DMS153 treated with DMSO at 0.1 percent for 48 hours (cell line): ENCODE results near the gene RAB36.
"Not testable (repeated sequence)": the region's sequence is repeated elsewhere in the genome, so short reads cannot be mapped to it uniquely, and the experiment has no call there.

Source experiments
- DNase-seq: peaks from one replicate; lab custom pipeline; 2025; ENCODE audit not compliant: unreplicated experiment; lab: John Stamatoyannopoulos, UW

The RAB36 gene

DNA sequence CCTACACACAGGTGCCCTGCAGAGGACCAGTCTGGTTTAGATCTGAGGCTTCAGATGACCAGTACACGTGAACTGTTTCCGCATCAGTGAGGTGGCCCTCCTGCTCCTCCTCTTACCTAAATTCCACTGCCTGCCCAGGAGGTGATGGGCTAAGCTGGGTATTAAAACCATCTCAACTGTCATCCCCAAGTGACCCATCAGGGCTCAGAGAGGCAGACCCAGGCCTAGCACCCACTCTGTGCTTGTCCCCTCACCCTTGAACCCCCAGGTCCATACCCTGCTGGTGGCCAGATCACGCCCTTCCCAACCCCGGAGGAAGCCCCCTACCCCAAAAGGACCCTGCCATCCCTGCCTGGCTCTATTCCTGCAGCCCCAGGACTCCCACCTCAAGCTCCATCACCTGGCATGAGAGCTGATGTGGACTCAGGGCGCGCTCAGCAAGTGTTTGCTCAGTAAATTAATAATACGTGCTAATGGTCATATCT is 24.8 kb upstream of the RAB36 start:
- no peak for DNase-seq

DNA sequence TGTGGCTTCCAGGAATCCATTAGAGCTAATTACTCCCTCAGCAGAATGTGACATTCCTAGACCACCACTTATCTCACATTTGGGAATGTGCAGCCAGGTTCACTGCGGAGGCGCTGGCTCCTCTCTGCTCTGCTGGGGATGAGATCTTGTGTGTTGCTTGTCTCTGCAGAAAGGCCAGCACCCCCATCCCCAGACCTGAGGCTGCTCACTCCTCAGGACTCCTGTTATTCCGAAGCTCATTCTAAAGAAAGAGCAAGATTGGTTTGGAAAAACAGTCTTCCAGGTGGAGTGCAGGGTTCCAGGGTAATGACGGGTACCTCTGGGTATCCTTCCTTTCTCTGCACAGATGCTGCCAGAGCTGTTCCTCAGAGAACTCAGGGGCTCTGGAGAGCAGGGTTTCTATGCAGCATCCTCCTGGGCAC is 24.3 kb upstream of the RAB36 start:
- DNase-seq, result no peak

DNA sequence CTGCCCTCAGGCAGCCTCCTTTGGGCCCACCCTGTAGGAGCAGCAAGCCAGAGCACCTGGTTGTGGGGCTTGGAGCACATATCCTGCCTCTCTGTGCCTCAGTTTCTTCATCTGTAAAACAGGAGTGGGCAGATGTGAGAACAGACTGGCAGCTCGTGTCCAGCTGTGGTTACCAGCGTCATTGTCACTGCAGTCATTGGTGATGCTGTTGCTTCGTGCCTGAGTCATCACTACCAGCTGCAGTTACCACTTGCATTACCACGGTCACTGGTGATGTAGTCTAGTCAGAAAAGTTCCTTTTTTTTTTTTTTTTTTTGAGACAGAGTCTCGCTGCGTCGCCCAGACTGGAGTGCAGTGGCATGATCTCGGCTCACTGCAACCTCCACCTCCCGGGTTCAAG is 23.9 kb upstream of the RAB36 start:
- no peak for DNase-seq

- DNase-seq, result no peak
These were observed 22.9 kb upstream of the RAB36 start for GRCh38 chr22:23122216-23122957.

GRCh38 chr22:23122992-23123803 is 22.1 kb upstream of the RAB36 start:
- DNase-seq, result no peak

- DNase-seq, result no peak
These were observed 21.4 kb upstream of the RAB36 start for GRCh38 chr22:23123804-23124254.

- no peak for DNase-seq
These were observed 20.4 kb upstream of the RAB36 start for GRCh38 chr22:23124611-23125511.

DNA sequence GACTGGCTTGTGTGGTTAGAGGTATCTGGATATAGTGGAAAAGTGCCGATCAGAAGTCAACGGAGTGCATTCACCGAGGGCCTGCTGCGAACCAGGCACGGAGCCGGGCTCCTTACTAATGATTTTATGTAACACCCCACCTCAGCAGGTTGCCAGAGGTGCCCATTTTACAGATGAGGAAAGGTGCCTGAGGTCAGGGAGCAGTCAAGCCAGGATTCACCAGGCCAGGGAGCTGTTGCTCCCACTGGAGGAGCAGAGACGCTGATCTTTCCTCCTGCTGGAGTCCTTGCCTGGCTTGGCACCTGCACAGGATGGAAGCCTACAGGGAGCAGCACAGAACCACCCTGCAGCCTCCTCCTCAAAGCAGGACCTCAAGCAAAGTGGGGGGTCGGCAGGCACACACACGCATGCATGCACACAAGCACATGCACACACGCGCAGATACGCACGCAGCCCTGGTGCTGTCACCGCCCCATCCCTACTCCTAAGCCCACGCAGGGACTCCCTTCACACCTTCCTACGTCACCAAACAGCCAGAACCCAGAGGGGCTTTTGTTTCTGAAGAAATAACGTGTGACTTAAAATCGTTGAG is 19.7 kb upstream of the RAB36 start:
- no peak for DNase-seq

DNA sequence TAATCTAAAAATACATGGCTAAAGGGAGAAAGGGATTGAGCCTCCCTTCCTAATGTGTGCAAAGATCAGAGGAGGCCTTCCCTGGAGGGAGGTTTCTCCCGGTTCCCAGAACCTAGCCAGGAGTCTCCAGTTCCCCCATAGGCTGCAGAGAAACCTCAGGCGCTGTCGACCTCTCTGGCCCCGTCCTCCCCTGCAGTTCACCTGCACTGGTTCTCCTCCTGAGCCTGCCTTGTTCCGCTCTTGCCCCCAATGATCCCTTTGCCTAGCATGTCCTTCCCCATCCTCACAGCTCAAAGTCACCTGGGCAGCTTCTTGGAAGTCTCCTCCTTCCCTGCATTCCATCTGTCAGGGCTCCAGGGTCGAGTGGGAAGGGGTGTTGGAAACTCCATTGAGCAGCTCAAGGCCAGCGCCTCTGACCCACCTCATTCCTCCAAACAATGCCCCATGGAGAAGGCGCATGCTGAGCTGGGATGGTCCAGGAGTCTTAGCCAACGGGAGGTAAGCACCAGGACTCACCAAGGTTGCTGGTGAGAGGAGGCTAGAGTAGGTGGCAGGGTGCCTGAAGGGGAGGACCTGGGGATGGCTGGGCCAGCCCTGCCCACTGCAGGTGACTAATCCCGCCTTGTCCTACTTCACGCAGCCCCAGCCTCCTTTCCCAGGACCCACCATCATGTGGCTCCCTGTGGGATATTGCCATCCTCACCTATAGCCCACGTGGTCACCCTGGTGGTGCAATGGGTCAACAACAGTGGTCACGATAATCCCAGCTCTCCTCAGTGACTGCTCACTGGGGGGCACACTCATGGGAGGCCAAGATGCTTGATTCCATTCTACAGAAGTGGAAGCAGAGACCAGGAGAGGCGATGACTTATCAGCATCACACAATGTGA is 18.9 kb upstream of the RAB36 start:
- no peak for DNase-seq

DNA sequence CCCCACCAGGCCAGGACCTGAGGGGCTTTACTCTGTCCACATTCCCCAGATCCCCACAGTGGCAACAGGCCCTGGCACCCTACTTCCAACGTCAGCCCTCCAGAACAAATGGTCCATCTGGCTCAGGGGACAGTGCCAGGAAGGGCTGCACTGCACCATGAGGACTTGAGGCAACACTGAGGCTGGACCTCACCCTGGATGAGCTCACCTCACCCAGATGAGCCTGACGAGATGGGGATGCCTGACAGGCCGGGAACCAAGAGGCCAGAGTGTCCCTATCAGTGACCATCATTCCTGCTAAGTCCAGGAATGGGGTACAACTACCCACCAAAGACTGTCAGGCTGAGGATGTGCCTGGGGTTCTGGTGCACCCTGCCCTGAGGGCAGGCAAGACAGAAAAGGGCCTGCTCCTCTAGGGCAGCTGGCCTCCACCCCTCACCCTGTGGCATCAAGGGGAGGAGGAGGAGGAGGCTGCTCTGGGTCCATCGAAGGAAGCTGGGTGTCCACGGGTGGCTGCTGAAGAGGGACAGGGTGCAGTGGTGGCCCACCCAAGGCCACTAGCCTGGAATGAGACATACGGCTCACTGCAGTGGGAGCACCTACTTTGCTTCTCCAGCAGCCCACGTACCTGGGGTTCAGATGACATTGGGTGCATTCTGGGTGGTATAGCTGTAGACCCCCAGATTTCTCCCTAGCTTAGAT is 18.1 kb upstream of the RAB36 start:
- no peak for DNase-seq

GRCh38 chr22:23127788-23128187 is 17.5 kb upstream of the RAB36 start:
- no peak for DNase-seq

DNA sequence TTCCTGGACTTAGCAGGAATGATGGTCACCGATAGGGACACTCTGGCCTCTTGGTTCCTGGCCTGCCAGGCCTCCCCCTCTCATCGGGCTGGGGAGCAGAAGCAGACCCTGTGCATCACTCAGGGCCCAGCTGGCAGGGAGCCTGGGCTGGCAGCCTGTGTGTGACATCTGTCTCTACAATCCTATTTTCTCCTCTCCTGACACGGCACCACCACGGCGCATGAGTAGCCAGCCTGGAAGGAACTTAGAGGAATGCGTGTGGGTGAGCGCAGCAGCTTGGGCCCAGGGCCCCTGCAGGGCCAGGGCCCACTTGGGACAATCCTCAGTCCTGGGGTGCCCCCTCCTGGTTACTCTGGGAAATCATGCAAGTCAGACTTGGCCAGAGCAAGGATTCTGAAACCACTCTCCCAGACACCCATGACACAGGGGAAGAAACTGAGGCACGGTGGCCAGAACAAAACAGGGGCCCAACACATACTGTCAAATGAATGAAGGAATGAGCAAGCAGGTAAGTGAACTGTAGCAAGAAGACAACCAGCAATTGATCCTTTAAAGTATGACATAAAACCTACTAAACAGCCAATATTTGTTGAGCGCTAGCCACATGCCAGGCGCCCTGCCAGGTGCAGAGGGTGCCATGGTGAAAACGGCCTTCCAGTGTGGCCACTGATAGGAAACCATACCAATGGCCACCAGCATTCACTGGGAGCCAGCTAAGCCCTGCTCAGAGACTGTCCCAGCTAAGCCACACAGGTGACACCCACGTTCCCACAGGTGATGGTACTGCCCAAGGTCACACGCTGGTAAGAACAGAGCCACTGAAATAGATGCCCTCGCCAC is 16.8 kb upstream of the RAB36 start:
- DNase-seq, result peak; percentile 41

DNA sequence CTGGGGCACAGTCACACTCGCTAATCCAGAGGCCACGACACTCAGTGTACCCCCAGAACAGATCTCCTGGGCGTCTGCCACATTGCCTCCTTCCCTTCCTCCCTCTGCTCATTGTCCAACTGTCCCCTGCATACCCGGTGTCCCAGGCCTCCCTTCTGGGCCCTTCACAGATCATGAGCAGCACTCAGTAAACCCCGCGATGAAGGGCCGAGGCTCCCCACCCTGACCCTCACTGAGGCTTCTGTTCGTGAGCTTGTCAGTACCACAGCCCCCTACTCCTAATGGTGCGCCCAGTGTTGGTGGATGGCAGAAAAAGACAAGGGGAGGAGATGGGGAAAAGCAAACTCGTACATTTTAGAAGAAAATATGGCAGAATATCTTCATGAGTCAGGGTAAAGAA is 16.1 kb upstream of the RAB36 start:
- no peak for DNase-seq

DNA sequence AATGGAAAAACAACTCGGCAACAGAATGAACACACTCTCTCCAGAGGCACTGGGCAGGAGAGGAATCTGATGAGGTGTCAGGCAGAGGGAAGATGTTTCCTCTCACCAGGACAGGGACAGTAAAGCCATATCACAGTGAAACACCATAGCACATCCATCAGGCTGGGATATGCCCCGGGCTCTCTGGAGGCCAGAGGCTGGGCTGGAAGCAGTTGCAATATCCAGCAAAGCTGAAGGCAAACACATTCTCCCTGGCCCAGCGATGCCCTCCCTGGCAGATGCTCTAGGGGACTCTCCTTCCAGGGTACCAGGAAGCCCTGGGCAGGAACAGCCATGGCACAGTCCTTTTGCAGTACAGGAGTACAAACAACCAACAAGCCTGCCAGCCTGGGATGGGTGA is 14.6 kb upstream of the RAB36 start:
- DNase-seq, result no peak

- DNase-seq, result no peak
These were observed 13.3 kb upstream of the RAB36 start for GRCh38 chr22:23131931-23132330.

DNA sequence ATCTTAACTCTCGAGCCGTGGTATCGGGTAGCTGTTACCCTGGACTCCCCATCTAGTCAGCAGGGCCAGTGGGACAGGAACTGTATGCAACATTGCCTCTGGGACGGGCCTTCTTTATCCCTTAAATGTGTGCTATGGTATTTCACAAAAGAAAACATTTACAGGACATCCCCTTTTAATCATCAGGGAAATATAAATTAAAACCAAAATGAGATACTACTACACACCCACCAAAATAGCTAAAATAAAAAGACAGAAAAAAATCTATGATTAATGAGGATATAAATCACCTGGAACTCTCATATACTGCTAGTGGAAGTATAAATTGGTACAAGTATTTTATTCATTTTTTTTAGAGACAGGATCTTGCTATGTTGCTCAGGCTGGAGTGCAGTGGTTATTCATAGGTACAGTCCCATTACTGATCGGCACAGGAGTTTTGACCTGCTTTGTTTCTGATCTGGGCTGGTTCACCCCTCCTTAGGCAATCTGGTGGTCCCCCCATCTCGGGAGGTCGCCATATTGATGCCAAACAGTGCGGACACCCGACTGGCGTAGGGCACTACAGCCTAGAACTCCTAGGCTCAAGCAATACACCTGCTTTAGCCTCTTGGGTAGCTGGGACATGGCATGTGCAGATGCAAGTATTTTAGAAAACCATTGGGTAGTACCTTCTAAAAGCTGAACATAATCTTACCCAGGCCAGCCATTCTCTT is 12.7 kb upstream of the RAB36 start:
- no peak for DNase-seq

DNA sequence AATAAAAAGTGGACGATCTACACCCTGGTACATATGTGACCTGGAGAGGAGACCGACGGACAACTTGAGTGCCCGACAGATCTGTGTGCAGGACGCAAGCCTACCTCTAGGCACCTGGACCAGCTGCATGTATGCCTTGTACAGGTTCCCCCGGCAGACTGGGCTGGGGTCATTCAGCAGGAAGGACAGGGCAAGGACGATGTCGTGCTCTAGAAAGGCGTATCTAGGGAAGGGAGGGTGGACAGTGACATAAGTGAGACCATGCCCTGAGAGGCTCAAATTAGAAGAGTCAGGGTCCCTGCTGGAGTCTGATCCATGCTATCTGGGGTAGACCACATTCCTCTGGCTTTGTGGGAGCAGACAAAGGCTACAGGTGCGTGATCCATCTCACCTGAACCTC is 11.4 kb upstream of the RAB36 start:
- no peak for DNase-seq

GRCh38 chr22:23136991-23137390 is 8.3 kb upstream of the RAB36 start:
- DNase-seq, result not testable (repeated sequence)
